Stimulated activated CD4-positive, alpha-beta T cell treated with anti-CD3 and anti-CD28 coated beads, Interleukin-12 subunit alpha, Interleukin-12 subunit beta, amount 100 ng/mL, for 48 hours (primary cell): ENCODE data around the gene GGTLC2.
"Not testable (repeated sequence)": the region's sequence is repeated elsewhere in the genome, so short reads cannot be mapped to it uniquely, and the experiment has no call there.

ENCODE experiments used
- DNase-seq, 3 donors: peaks; one replicate each; pipeline ENCODE4 v3.0.0-alpha.2; 2020; ENCODE audit warnings: low read depth in 2 of 3, low spot score in 1 of 3

Gene GGTLC2

DNA sequence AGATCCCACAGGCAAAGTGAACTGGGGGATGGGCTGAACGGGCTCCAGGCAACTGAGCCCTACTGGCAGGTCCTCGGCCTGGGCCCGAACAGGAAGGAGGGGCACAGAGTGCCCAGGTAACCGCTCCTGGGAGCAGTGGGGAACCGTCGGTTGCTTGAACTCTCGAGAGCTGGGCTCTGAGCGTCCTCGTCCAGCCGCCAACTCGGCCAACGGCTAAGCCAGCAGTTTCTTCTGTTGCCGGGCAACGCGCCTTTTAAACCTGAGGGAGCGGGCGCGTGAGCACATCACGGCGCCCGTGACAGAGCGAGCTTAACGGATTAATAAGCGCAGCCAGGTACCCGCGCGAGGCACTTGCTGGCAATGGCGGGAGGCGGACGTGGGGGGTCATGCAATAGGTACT is at the start of gene GGTLC2:
GGTLC2 (plus strand) TSS at position 301 of the 400 bp plus-strand sequence. CDS start 1,732 bp downstream, outside the sequence.
- DNase-seq = not testable (repeated sequence)

DNA sequence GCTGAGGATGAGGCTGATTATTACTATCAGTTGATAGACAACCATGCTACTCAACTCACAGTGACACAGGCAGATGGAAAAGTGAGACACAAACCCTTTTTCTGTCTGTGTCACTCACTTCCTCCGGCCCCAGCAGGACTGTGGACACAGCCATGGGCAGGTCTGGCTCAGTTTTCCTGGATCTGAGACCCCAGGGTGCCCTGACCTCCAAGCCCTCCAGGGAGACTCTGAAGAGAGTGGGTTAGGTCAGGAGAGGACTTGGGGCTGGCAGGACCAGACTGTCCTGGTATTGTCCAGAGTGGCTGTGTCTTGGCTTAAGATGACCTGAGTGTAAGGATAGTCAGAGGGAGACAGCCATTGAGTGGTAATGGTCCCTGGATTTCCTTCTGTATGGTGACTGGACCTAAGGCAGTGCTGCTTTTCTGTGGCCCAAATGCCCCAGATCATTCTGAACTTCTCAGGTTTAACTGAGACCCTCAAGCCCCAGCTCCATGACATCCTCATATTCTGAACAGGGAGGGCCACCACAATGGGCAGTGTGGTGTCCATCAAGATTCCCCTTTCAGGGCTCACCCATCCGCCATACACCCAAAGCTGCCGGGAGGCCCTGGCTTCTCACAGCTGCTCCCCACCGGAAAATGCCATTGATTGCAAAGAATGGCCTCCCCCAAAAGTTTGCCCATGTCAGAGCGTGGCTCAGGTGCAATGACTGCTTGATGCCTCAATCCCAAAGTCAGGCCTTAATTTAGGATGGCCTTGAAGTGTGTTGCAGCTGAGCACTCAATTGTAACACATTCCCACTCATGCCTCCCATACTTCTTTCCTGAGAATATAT is 49.2 kb upstream of the GGTLC2 start:
- no peak for DNase-seq

DNA sequence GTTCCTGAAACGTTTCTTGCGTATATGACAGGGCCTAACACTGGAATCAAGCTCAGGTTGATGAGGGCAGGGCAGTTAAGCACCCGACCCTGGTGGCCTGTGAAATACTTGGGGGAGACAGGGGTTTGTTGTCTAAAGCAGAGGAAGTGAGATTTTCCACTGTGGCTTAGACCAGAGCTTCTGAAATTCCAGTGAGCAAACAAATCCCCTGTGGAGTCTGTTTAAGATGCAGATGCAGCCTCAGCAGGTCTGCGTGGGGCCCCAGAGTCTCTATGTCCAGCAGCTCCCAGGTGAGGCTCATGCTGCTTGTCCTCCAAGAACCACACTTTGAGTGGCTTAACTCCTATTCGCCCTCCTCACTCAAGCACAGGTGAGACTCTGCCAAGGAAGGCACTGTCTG is 46.3 kb upstream of the GGTLC2 start:
- DNase-seq = no peak

DNA sequence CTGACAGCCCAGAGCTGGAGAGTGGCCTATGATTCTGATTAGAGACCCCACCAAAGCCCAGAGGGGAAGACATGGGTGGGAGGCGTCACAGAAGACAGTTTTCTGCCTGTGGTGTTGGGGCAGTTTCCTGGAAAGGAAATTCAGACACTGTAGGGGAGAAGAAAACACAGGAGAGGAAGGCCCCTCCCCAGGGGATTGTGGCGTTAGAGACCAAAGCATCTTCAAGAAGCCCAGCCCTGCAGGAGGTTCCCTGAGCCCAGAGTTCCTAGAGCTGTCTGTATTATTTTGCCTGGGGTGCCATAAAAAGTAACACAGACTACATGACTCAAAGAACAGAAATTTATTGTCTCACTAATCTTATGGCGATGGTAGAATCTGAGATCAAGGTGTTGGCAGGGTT is 45.2 kb upstream of the GGTLC2 start:
- no peak for DNase-seq

DNA sequence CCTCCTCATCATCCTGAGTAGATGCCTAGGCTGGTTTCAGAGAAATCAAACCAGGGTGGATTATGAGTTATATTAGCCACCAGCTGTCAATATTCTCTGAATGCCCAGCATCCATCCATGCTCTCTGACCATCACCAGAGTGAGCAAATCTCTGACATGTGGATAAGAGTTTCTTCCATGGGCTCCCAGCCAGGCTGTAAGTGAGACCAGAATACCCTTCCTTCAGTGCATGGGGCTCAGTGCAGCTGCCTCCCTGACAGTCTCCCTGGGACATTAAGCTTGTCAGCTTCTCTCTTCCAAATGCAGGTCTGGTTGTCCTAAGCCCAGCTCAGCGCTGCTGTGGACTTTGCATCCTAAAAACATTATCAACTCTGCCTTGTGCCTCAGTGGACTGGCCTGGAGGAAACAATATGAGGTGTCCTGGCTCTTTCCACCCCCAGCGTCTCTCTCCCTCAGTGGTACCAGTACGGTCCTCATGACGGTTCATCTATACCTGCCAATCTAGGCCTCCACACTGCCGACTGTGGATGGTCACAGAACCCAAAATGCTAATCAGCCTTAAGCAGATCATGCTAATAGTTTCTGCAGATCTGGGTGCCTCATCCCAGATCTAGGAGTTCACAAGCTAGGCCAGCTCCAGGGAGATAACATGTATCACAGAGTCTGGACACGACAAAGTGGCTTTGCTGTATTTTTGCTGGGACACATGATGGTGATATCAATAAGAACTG is 43.7 kb upstream of the GGTLC2 start:
- DNase-seq = no peak

DNA sequence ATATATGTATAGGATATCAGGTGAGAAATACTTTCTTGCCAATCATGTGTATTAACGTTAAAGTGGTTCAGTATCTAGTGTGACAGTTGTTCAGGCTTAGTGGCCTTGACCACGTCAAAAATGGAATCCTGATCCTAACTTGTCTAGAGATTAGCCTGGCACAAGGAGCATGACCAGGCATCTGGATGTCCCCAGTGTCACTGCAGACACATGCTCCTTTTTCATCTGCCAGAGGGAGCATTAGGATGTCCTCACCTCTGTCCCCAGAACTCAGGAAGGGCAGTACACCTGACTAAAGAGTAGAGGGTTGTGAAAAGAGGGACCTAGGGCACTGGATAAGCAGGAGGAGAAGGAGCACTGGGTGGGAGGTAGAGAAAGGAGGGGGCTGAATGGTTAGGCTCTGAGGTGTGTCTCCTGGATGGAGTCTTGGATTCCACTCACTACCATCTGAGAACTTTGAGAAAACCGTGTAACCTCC is 40.9 kb upstream of the GGTLC2 start:
- DNase-seq = no peak

DNA sequence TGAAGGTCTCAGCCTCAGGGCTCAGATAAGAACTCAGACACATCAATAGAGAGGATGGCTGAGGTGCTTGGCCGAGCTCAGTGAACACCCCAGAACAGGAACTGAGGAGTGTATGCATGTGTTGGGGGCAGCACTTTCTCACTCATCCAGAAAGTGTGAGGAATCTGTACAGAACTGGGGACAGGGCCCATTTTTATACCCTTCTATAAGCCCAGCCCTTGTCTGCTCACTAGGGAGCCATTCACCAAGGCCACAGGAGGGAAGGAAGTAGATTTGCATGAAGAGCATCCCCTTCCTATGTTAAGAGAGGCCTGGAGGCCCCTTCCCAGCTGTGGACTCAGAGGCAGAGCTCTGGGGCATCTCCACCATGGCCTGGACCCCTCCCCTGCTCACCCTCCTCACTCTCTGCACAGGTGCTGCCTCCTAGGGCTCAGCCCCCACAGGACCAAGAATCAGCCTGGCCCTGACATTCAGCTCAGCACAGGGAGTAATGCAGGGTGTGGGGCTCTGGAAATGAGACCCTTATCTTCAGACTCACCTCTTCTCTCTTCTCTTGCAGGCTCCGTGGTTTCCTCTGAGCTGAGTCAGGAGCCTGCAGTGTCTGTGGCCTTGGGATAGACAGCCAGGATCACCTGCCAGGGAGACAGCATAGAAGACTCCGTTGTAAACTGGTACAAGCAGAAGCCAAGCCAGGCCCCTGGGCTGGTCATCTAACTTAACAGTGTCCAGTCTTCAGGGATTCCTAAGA is 39.9 kb upstream of the GGTLC2 start:
- DNase-seq = no peak

DNA sequence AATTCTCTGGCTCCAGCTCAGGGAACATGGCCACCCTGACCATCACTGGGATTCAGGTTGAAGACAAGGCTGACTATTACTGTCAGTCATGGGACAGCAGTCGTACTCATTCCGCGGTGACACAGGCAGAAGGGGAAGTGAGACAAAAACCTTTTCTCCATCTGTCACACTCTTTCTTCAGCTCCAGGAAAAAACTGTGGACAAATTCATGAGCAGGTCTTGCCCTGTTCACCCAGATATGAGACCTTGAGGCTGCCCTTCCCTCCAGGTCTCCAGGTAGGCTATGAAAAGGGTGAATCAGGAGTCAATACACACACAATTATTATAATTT is 39.4 kb upstream of the GGTLC2 start:
- no peak for DNase-seq

DNA sequence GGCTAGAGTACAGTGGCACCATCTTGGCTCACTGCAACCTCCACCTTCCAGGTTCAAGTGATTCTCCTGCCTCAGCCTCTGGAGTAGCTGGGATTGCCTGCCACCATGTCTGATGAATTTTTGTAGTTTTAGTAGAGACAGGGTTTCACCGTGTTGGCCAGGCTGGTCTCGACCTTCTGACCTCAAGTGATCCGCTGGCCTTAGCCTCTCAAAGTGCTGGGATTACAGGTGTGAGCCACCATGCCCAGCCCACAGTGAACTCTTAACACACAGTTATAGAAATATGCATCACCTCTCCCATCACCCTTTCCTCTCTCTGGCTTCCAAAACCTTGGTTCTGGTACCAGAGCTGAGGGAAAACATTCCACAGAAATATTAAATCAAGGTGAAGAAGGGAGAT is 36.4 kb upstream of the GGTLC2 start:
- DNase-seq = not testable (repeated sequence)

DNA sequence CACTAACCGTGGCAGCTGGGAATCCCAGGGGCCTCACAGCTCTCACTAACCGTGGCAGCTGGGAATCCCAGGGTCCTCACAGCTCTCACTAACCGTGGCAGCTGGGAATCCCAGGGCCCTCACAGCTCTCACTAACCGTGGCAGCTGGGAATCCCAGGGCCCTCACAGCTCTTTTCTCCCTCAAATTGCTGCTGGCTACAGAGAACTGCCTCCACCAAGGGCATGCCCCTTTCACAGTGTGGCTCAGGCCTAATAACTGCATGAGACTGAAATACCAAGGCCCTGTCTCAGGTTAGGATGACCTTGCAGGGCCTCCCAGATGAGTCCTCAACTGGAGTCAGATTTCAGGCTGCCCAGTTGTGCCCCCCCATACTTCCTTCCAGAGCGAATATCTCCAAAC is 35.1 kb upstream of the GGTLC2 start:
- no peak for DNase-seq

DNA sequence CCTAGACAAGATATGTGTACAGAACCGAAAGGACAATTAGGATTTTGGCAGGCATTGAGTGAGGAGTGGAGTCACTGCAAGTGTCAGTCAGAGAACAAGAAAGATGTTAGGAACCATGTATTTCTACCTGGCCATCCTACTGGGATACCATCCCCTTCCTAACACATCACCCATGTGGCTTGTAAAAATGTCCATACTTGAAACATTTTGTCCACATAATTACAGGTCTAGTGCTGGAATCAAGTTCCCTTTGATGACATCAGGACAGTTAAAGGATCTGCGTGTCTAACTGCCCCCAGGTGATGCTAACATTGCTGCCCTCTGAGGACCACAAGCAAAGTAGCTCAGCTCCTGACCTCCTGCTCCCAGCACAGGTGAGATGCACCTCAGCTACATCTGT is 31.9 kb upstream of the GGTLC2 start:
- DNase-seq = no peak

DNA sequence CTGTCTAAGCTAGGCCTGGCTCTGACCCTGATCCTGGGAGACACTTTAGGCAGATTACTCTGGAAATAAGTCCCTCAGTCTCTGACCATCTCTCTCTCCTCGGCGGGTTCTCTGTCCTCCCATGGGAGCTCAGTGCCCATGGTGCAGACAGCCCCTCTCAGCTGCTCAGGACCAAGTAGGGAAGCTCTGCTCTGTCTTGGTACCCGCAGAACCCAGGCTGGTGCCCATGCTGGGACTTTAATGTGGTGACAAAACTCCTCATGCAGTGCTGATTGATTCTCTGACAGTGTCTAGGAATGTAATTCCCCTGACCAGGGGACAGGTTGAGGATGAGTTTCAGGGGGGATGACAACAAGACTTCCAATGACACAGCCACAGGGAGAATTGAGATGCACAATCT is 30.3 kb upstream of the GGTLC2 start:
- DNase-seq = no peak

DNA sequence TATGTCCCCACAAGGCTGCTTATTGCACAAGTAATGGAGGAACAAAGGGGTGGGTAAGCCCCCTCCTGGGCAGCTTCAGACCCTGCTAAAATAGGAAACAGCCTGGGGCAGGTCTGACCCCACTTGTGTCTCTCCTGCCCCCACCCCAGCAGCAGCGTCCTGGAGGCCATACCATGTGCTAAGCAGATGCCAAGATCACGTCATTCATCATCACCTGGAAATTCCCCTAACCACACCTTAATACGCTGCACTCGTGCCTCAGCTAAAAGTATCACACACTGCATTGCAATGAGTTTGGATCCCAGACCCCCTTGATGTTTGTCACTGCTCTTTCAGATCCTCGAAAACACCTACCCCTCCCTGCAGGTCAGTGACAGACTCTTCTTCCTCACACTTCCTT is 27.8 kb upstream of the GGTLC2 start:
- peak in 2 of 3 donors; percentile 10 to 16 for DNase-seq

DNA sequence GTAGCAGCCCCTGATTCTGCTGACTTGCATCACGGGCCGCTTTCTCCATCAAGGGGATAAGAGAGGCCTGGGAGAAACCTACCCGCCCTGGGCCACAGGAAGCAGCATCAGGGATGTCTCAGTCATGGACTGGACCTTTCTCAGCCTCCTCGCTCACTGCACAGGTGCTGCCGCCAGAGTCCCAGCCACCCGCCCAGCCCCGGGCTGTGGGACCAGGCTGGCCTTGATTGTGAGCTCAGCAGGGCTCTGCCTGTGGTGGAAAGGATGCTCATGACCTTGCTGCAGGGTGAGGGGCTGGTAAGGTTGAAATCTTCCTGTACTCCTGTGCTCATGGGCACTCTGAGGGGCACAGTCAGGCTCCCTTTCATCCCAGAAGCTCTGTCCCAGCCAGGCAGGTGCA is 26.0 kb upstream of the GGTLC2 start:
- DNase-seq = no peak

DNA sequence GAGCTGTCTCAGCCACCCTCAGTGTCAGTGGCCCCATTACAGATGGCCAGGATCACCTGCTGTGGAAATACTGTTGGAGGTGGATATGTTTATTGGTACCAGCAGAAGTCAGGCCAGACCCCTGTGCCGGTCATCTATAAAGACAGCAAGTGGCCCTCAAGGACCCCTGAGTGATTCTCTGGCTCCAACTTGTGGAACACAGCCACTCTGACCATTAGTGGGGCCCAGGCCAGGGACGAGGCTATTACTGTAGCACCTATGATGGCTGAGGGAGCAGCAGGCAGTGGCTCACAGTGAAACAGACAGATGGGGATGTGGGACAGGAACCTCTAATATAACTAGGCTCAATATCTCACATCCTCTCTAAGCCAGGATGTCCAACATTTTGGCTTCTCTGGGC is 25.5 kb upstream of the GGTLC2 start:
- DNase-seq = no peak

DNA sequence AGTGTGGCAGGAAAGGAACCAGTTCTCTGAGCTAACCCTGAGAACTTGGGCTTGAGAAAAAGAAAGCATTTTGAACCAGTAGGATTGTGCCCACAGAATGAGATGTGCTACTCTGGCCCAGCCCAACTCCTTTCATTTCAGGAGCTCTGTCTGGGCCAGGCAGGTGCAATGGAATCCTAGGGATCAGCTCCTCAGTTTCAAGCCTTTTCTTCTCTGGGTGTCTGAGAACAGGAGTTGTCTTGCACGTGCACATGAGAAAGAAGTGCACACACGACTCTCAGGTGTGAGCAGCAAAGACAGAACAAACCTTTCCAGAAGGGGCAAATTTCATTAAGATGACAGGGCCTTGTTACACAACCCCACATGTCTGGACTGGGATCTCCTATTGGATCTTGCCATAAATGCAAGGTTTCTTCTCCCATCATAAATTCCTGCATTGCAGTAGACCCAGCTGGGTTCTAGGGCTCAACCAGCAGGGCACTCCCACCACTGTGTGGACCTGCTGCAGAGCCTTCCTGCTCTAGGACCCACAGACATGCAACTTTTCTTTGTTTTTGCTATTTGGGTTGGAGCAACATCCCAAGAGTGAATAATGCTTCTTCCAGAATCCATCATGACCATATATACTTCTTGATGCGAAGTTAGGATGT is 24.5 kb upstream of the GGTLC2 start:
- DNase-seq = no peak

DNA sequence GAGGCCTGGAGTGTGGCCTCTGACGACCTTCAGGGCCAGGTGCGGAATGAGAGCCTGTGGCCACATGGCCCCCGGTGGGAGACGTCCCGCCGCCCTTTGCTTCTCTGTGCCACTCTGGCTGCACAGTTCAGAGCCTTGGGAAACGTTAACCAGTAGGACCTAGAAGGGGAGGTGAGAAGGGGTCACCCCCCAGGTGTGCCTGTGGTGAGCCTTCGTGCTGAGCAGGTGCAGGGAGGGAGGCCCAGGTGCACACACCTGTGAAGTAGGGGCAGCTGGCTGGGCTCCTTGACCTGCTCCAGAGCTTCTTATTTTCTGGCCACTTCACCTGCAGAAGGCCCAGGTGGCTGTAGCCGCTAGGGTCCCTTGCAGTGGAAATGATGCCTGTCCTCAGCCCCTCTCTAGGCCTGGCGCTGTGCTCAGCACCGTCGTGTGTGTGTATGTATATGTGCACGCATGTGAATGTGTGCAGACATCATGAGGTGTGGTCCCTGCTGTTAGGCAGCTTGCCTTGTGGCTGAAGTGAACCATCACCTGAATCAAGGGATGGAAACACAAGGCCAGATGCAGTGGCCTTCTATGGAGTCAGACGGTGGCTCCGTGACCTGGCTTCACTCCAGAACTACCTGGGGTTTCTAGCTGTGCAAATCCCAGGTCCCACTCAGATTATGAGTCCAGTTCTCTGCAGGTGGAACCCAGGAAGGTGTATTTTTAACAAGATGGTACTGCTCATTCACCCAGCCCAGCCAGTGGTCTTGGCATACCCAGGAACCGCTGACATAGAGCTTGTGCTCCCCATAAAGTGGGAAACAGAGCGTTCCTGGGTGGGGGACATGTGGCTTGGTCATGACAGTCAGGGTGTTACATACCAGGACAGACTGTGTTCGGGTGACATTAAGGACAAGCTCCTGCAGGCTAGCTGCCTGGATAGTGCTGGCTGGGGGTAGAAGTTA is 15.6 kb upstream of the GGTLC2 start:
- DNase-seq = not testable (repeated sequence)

DNA sequence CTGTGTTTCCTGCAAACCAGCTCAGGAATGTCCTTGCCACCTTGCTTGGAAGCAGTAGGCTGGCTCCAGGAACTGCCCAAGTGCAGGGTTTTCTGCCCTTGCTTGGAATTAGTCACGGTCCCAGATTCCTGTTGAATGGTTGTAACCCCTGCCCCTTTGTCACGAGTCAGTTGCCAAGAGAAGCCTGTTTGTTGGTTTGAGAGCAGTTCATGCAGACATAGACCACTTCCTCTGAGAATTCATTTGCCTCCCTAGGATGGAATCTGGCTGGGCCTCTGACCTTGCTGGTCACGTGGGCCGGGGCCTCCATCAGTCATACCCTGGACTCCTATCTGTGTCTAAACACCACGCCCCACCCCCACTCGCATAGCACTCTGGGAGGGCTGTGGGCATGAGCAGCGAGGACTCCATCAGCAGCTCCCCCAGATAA is 13.2 kb upstream of the GGTLC2 start:
- not testable (repeated sequence) for DNase-seq

DNA sequence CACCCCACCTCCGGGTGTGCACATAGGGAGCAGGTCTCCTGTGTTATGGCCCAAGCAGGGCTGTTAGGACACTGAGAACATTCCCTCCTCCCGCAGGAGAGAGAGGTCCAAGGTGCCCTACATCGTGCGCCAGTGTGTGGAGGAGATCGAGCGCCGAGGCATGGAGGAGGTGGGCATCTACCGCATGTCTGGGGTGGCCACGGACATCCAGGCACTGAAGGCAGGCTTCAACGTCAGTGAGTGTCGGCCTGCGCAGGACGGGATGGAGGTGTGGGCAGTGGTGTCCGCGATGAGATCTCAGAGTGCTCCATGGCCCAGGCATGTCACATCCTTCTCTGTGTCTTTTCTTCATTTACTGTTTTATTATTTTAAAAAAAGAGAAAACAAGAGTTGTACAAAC is 12.2 kb upstream of the GGTLC2 start:
- DNase-seq = not testable (repeated sequence)

DNA sequence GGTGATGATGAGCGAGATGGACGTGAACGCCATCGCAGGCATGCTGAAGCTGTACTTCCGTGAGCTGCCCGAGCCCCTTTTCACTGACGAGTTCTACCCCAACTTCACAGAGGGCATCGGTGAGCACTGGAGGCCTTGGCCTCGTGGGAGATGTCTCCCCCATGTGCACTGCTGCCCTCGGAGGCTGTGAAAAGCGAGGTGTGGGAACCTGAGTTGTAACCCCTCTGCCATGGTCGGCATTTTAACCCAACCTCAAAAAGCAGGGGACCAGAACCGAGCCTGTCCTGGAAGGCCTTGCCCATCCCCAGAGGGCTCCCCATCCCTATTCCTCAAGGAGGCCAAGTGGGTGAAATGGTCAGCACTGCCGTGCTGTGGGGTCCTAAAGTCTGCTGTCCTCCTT is 10.9 kb upstream of the GGTLC2 start:
- DNase-seq = not testable (repeated sequence)
